D721Med (cell line): Measurements from ENCODE around the gene UBE2G2.

ENCODE experiments used
- DNase-seq: peaks from one replicate; pipeline ENCODE4 v3.0.0; 2011; ENCODE audit warnings: low spot score; ENCODE audit not compliant: insufficient read length
- FAIRE-seq: peaks from 2 replicates; lab custom pipeline; 2011; peaks lifted over from hg19 to GRCh38; lab: Jason Lieb, UNC
- CTCF ChIP-seq: IDR thresholded peaks from 2 replicates; pipeline ENCODE4 v1.5.1; 2012; ENCODE audit warnings: mild to moderate bottlenecking, control low read depth; ENCODE audit not compliant: insufficient read depth; ENCODE audit errors: missing control alignments

UBE2G2 gene

GRCh38 chr21:44800971-44801467 lies 601 bp downstream of the UBE2G2 start:
- TF ChIP-seq CTCF = no peak
- FAIRE-seq = no peak

GRCh38 chr21:44800103-44800502 lies 1.5 kb downstream of the UBE2G2 start:
- TF ChIP-seq CTCF = peak; percentile 56
- no peak for DNase-seq
- FAIRE-seq = no peak

More at GRCh38 chr21:44800971-44801467, 601 bp downstream of the UBE2G2 start:
- no peak for DNase-seq

GRCh38 chr21:44799646-44800045 lies 2.0 kb downstream of the UBE2G2 start:
- TF ChIP-seq CTCF = no peak
- no peak for FAIRE-seq
- no peak for DNase-seq

- no peak for TF ChIP-seq CTCF
- no peak for FAIRE-seq
- DNase-seq = no peak
Measured at GRCh38 chr21:44797775-44798174, 3.8 kb downstream of the UBE2G2 start.

DNA sequence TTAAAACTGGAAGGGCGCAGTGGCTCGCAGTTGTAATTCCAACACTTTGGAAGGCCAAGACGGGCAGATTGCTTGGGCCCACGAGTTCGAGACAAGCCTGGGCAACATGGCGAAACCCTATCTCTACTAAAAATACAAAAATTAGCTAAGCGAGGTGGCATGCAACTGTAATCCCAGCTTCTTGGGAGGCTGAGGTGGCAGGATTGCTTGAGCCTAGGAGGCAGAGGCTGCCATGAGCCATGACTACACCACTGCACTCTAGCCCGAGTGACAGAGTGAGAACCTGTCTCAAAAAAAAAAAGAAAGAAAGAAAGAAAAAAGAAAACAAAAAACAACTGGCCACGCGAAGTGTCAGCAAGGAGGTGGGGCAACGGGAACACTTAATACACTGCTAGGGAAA lies 6.3 kb downstream of the UBE2G2 start:
- TF ChIP-seq CTCF = no peak

GRCh38 chr21:44793592-44794374 lies 7.8 kb downstream of the UBE2G2 start:
- FAIRE-seq (no peak), DNase-seq (no peak)
- no peak for TF ChIP-seq CTCF

More for the DNA sequence above, 6.3 kb downstream of the UBE2G2 start:
- FAIRE-seq (no peak), DNase-seq (no peak)

- peak; percentile 69 for TF ChIP-seq CTCF
- FAIRE-seq (no peak), DNase-seq (peak; percentile 61)
Measured at GRCh38 chr21:44792702-44793591, 8.7 kb downstream of the UBE2G2 start.
